OCI-LY7 (cell line): ENCODE data around the gene CSNK2A1. TPM values are rescaled to one million over a fixed set of nuclear protein-coding genes. Genes with fewer than 3 reads are reported as not detected.

Source experiments
- BruUV-seq: library from RNA; stranded (reverse); fragments of 400-500 nt; replicated peaks from 2 replicates; lab custom pipeline; 2021; lab: Mats Ljungman, UMichigan
- CTCF ChIA-PET: fragments of 300-600 bp; sonication (Branson Sonifier 250); formaldehyde crosslinking; loops from one replicate; lab custom pipeline; 2022; ENCODE audit warnings: antibody characterized with exemption; ENCODE audit not compliant: unreplicated experiment; lab: Charles Lee
- POLR2A ChIA-PET: fragments of 300-600 bp; sonication (Branson Sonifier 250); formaldehyde crosslinking; loops from one replicate; lab custom pipeline; 2022; ENCODE audit warnings: antibody characterized with exemption; lab: Charles Lee
- DNase-seq: peaks from one replicate; pipeline ENCODE4 v3.0.0-alpha.2; 2015; ENCODE audit warnings: low spot score
- H2AFZ ChIP-seq: fragments of 200-600 bp; sonication (generic), shearing (Covaris generic); 2 replicates; pipeline ENCODE4 v1.6.1; 2014; ENCODE audit warnings: mild to moderate bottlenecking, antibody characterized with exemption, low read length, moderate library complexity
- H3K27ac ChIP-seq: fragments of 200-600 bp; sonication (generic); 2 replicates; pipeline ENCODE4 v1.5.1; 2014; ENCODE audit warnings: mixed run types, low read depth, mild to moderate bottlenecking, moderate library complexity, low read length, inconsistent platforms; ENCODE audit not compliant: poor library complexity, severe bottlenecking
- H3K36me3 ChIP-seq: fragments of 200-600 bp; sonication (generic); 2 replicates; pipeline ENCODE4 v1.6.1; 2014; ENCODE audit warnings: mild to moderate bottlenecking, antibody characterized with exemption, low read length, moderate library complexity, mixed read lengths; ENCODE audit not compliant: insufficient read depth
- H3K4me1 ChIP-seq: fragments of 200-600 bp; sonication (generic); 2 replicates; pipeline ENCODE4 v1.5.1; 2014; ENCODE audit warnings: mild to moderate bottlenecking, low read length; ENCODE audit not compliant: insufficient read depth, poor library complexity, severe bottlenecking
- H3K4me2 ChIP-seq: fragments of 200-600 bp; sonication (generic); 2 replicates; pipeline ENCODE4 v1.6.1; 2014; ENCODE audit warnings: mild to moderate bottlenecking, low read length
- H3K4me3 ChIP-seq: fragments of 200-600 bp; sonication (generic); 2 replicates; pipeline ENCODE4 v1.5.1; 2014; ENCODE audit warnings: mild to moderate bottlenecking, low read depth, low read length; ENCODE audit not compliant: poor library complexity, severe bottlenecking
- H3K79me2 ChIP-seq: fragments of 200-600 bp; sonication (generic); 2 replicates; pipeline ENCODE4 v1.6.1; 2016; ENCODE audit warnings: low read depth, mild to moderate bottlenecking, low read length, moderate library complexity, mixed read lengths; ENCODE audit not compliant: insufficient read depth
- H3K9me2 ChIP-seq: fragments of 200-600 bp; sonication (generic); 2 replicates; pipeline ENCODE4 v1.6.1; 2016; ENCODE audit warnings: mild to moderate bottlenecking, low read length, mixed read lengths; ENCODE audit not compliant: insufficient read depth
- H3K9me3 ChIP-seq: fragments of 200-600 bp; sonication (generic); 2 replicates; pipeline ENCODE4 v1.6.1; 2014; ENCODE audit warnings: mild to moderate bottlenecking, mixed run types, low read length, mixed read lengths
- H4K20me1 ChIP-seq: fragments of 200-600 bp; sonication (generic); 2 replicates; pipeline ENCODE4 v1.6.1; 2014; ENCODE audit warnings: mild to moderate bottlenecking, antibody characterized with exemption, low read length, moderate library complexity, mixed read lengths; ENCODE audit not compliant: insufficient read depth
- EZH2phosphoT487 ChIP-seq: fragments of 200-600 bp; sonication (generic); IDR thresholded peaks from 2 replicates; pipeline ENCODE4 v1.6.1; 2018; ENCODE audit warnings: low read depth, borderline replicate concordance, mild to moderate bottlenecking, mixed run types, antibody characterized with exemption, low read length, moderate library complexity, mixed read lengths
- intact Hi-C: fragments of 100-400 bp; cut with micrococcal nuclease; formaldehyde crosslinking; loops from one replicate; pipeline ENCODE4 v1.10.0; 2022; ENCODE audit not compliant: unreplicated experiment
- total RNA-seq, 2 experiments: library from RNA; depleted of rRNA in 1 of 2; stranded (reverse); fragments of >200 nt in 1 of 2; shearing (Covaris generic) in 1 of 2; gene quantifications; 2 replicates each; pipeline ENCODE4 v1.2.3, GENCODE V29; 2014 to 2022
- TF ChIP-seq, protein P1 (sequence below): fragments of 200-600 bp; sonication (generic); conservative IDR thresholded peaks from 2 replicates; pipeline ENCODE4 v1.5.1; 2014; ENCODE audit warnings: mild to moderate bottlenecking, antibody characterized with exemption, low read length, moderate library complexity, mixed read lengths

The CSNK2A1 gene
- total RNA-seq, 2 experiments from 2014 or later: 90.8 to 164 TPM

- H2AFZ ChIP-seq: no peak overlapping the region
- CTCF ChIA-PET: no interaction called here
- no TSS peak for BruUV-seq
Observed at GRCh38 chr20:480044-480443, 63.5 kb downstream of the CSNK2A1 start.

DNA sequence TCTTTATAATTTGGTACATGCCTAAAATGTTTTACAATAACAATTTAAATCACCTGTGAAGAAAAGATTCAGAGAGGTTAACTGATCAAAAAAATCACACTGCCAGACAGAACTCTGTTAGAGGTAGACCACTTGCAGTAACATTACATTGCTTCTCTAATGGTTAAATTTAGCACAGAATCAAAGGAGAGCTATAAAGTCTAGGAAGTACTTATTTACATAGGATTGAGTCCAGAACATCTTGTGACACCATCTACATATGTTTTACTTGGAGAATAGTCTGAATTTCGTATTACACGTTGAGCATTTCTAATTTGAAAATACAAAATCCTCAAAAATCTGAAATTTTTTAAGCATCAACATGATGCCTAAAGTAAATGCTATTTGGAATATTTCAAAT is 64.1 kb downstream of the CSNK2A1 start:
- no peaks in the 10 kb centered on the region for H3K79me2 ChIP-seq
- CTCF ChIA-PET: no interaction called here
- H2AFZ ChIP-seq: no peak overlapping the region
- peaks cover 80% of the 10 kb centered on the region for H3K36me3 ChIP-seq
- TF ChIP-seq, protein P1, sequence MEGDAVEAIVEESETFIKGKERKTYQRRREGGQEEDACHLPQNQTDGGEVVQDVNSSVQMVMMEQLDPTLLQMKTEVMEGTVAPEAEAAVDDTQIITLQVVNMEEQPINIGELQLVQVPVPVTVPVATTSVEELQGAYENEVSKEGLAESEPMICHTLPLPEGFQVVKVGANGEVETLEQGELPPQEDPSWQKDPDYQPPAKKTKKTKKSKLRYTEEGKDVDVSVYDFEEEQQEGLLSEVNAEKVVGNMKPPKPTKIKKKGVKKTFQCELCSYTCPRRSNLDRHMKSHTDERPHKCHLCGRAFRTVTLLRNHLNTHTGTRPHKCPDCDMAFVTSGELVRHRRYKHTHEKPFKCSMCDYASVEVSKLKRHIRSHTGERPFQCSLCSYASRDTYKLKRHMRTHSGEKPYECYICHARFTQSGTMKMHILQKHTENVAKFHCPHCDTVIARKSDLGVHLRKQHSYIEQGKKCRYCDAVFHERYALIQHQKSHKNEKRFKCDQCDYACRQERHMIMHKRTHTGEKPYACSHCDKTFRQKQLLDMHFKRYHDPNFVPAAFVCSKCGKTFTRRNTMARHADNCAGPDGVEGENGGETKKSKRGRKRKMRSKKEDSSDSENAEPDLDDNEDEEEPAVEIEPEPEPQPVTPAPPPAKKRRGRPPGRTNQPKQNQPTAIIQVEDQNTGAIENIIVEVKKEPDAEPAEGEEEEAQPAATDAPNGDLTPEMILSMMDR: no peak
- no peak for TF ChIP-seq EZH2phosphoT487
- no peak overlapping the region for H3K4me2 ChIP-seq
- H4K20me1 ChIP-seq: no peaks in the 10 kb centered on the region
- no peaks in the 10 kb centered on the region for H3K9me3 ChIP-seq
- H3K4me3 ChIP-seq: no peak overlapping the region
- POLR2A ChIA-PET: interaction anchor here (0.6 kb wide), 1 partner anchor 256 kb away, joined by 3 read pairs; no protein-coding TSS in a partner anchor
- no peaks in the 10 kb centered on the region for H3K9me2 ChIP-seq
- intact Hi-C loops: loop anchor here (1.0 kb wide), 1 partner anchor 125 kb away; no protein-coding TSS in a partner anchor
- no peaks in the 10 kb centered on the region for H3K4me1 ChIP-seq
- no TSS peak for BruUV-seq
- no peak overlapping the region for H3K27ac ChIP-seq
- no peak for DNase-seq

More at GRCh38 chr20:480044-480443, 63.5 kb downstream of the CSNK2A1 start:
- no peak overlapping the region for H3K4me2 ChIP-seq
- no peaks in the 10 kb centered on the region for H3K9me2 ChIP-seq
- no peaks in the 10 kb centered on the region for H3K4me1 ChIP-seq
- TF ChIP-seq, protein P1: no peak
- TF ChIP-seq EZH2phosphoT487: no peak
- no peaks in the 10 kb centered on the region for H3K9me3 ChIP-seq
- DNase-seq: no peak
- no peak overlapping the region for H3K4me3 ChIP-seq
- POLR2A ChIA-PET: interaction anchor here (0.5 kb wide), 1 partner anchor 22 kb away, joined by 3 read pairs; no protein-coding TSS in a partner anchor
- intact Hi-C loops: no loop called here
- H3K79me2 ChIP-seq: no peaks in the 10 kb centered on the region
- H4K20me1 ChIP-seq: no peaks in the 10 kb centered on the region
- H3K36me3 ChIP-seq: peaks cover 84% of the 10 kb centered on the region
- no peak overlapping the region for H3K27ac ChIP-seq

DNA sequence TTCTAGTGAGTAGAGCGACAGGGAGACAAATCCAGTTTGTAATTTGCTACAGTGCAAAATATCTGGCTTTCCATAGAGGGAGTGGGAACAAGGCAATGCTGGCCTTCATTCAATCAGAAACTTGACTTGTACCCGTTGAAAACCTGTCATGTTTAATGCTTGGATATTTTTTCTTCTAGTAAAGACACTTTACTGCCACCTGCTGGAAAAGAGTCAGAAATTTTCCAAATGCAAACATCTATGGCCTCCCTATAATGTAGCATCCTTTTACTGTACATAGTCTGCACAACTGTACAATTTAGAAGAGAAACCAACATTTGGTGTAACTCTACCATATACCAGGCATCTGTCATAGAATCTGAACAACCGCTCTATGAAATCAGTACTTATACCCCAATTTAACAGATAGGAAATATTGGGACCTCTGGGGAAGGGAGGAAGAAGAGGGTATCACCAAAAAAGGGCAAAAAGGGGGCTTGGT is 64.6 kb downstream of the CSNK2A1 start:
- BruUV-seq: no TSS peak
- no peaks in the 10 kb centered on the region for H3K9me2 ChIP-seq
- DNase-seq: peak; percentile 80

More for the DNA sequence above, 64.6 kb downstream of the CSNK2A1 start:
- H4K20me1 ChIP-seq: no peaks in the 10 kb centered on the region
- H3K27ac ChIP-seq: no peak overlapping the region
- POLR2A ChIA-PET: interaction anchor here (0.6 kb wide), 1 partner anchor 255 kb away, joined by 3 read pairs; no protein-coding TSS in a partner anchor
- no peaks in the 10 kb centered on the region for H3K9me3 ChIP-seq
- TF ChIP-seq EZH2phosphoT487: no peak
- TF ChIP-seq, protein P1: peak; percentile 90
- no peak overlapping the region for H3K4me2 ChIP-seq
- H3K4me1 ChIP-seq: no peaks in the 10 kb centered on the region
- H2AFZ ChIP-seq: no peak overlapping the region
- no peak overlapping the region for H3K4me3 ChIP-seq
- H3K79me2 ChIP-seq: no peaks in the 10 kb centered on the region
- CTCF ChIA-PET: no interaction called here
- peaks cover 78% of the 10 kb centered on the region for H3K36me3 ChIP-seq
- intact Hi-C loops: loop anchor here (1.0 kb wide), 1 partner anchor 125 kb away; no protein-coding TSS in a partner anchor
